ENCODE data around the gene DOCK4. TPM values are rescaled to one million over a fixed set of nuclear protein-coding genes. Genes with fewer than 3 reads are reported as not detected.

Gene DOCK4
- total and polyA plus RNA-seq, 10 of the 15 experiments (the other 5 are each of a cell fraction or from before 2014, with no cell fraction given) = 0.03 to 0.73 (median 0.38) TPM

DNA sequence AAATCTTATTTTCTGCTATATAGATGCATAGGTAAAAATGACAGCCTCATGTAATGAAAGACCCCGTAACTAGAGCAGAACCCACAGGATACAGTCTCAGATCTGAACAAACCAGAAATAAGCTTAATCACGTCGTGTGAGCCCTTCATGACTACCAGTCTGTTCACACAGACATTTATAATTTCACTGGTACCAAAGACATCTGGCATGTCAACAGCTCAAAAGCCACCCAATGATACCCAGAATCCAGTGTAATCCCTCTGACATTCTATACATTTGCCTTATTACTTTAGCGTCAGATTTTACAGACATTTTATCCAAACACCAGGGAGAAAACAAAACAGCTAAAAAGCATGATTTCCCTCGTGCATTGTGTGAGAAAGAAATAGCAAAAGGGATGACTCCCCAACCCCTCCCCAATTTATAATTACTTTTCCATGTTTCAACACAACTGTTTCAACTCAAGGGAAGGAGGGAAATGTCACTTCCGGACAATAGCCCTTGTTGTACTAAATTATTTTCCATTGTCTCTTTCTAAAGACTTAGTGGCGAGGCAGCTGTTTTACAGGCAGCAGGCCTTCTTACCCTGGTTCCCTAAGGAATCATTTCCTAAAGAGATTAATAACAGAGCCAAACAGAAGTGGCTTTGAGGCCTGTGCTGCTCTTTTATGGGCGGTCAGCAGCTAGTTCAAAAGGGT, 33.2 kb downstream of the DOCK4 start:
- ChIA-PET POLR2A (interaction anchor here (0.6 kb wide), 1 partner anchor 320 kb away, joined by 3 read pairs; no protein-coding TSS in a partner anchor), RAD21 (ENCODE audit: unreplicated experiment) (no interaction called here), CTCF (no interaction called here), SMC1A (ENCODE audit: uncharacterized antibody, unreplicated experiment) (interaction anchor here (0.6 kb wide), 1 partner anchor 193 kb away, joined by 3 read pairs; no protein-coding TSS in a partner anchor)
- Histone ChIP-seq H2AFZ (ENCODE audit: control insufficient read depth, low read depth, low read length) (no peak overlapping the region), H3K27me3 (replicated peaks in 1 of 2; ENCODE audit: control insufficient read depth in 2 of 2, insufficient read depth in 2 of 2, low read length in 1 of 2) (no peaks in the 10 kb centered on the region), H3K79me2 (ENCODE audit: control insufficient read depth, insufficient read depth, low read length) (no peaks in the 10 kb centered on the region), H3K4me1 (ENCODE audit: control insufficient read depth, insufficient read depth, low read length) (no peaks in the 10 kb centered on the region), H3K27ac (ENCODE audit: control insufficient read depth, insufficient read depth) (no peak overlapping the region), H3K9ac (ENCODE audit: control insufficient read depth, insufficient read depth, low read length) (no peak overlapping the region), H3K4me2 (ENCODE audit: control insufficient read depth, insufficient read depth) (no peak overlapping the region), H4K20me1 (ENCODE audit: control insufficient read depth, insufficient read depth) (no peaks in the 10 kb centered on the region), H3K36me3 (ENCODE audit: control insufficient read depth in 2 of 2, insufficient read depth in 2 of 2, low read length in 1 of 2) (no peaks in the 10 kb centered on the region), H3K9me3 (replicated peaks; ENCODE audit: control insufficient read depth, insufficient read depth, low read length) (no peaks in the 10 kb centered on the region), H3K4me3 (no peak overlapping the region)
- intact Hi-C loops (cut with micrococcal nuclease; ENCODE audit: unreplicated experiment) (no loop called here), in situ Hi-C loops (cut with MboI) (no loop called here)
- WGBS (ENCODE audit: insufficient coverage, insufficient replicate concordance, low lambda C conversion rate, missing lambda C conversion rate) = 67% methylated on average over 8 of the region's 8 CpGs
- DNase-seq (ENCODE audit: low read depth, low spot score) (no peak), FAIRE-seq (no peak), ATAC-seq (no peak)
- TF ChIP-seq HDAC2 (IDR thresholded peaks at IDR 0.05) = no peak
- TF ChIP-seq CREB1 (IDR thresholded peaks at IDR 0.05; ENCODE audit: low read depth) = no peak
- no peak for TF ChIP-seq EED (IDR thresholded peaks at IDR 0.05; ENCODE audit: low read depth)
- TF ChIP-seq POU2F2 (IDR thresholded peaks at IDR 0.05; ENCODE audit: borderline replicate concordance, low read depth, low read length) = no peak
- TF ChIP-seq, protein P1, sequence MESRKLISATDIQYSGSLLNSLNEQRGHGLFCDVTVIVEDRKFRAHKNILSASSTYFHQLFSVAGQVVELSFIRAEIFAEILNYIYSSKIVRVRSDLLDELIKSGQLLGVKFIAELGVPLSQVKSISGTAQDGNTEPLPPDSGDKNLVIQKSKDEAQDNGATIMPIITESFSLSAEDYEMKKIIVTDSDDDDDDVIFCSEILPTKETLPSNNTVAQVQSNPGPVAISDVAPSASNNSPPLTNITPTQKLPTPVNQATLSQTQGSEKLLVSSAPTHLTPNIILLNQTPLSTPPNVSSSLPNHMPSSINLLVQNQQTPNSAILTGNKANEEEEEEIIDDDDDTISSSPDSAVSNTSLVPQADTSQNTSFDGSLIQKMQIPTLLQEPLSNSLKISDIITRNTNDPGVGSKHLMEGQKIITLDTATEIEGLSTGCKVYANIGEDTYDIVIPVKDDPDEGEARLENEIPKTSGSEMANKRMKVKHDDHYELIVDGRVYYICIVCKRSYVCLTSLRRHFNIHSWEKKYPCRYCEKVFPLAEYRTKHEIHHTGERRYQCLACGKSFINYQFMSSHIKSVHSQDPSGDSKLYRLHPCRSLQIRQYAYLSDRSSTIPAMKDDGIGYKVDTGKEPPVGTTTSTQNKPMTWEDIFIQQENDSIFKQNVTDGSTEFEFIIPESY (IDR thresholded peaks at IDR 0.05) = no peak
- TF ChIP-seq TARDBP (IDR thresholded peaks at IDR 0.05; ENCODE audit: borderline replicate concordance) = no peak
- TF ChIP-seq BCL11A (IDR thresholded peaks at IDR 0.05; ENCODE audit: low read depth, low read length) = no peak
- no peak for TF ChIP-seq MYC (IDR thresholded peaks at IDR 0.05; ENCODE audit: insufficient read depth, insufficient read length, insufficient replicate concordance, low read length, severe bottlenecking)
- TF ChIP-seq TBL1XR1 (IDR thresholded peaks at IDR 0.05; ENCODE audit: low read depth, low read length) = no peak
- TF ChIP-seq TCF3 (IDR thresholded peaks at IDR 0.05; ENCODE audit: borderline replicate concordance, insufficient read depth, low read depth, low read length) = no peak
- TF ChIP-seq CBX5 (IDR thresholded peaks at IDR 0.05; ENCODE audit: low read depth) = no peak
- no peak for TF ChIP-seq IKZF2 (IDR thresholded peaks at IDR 0.05)
- no peak for TF ChIP-seq YBX1 (IDR thresholded peaks at IDR 0.05)
- TF ChIP-seq, protein P2, sequence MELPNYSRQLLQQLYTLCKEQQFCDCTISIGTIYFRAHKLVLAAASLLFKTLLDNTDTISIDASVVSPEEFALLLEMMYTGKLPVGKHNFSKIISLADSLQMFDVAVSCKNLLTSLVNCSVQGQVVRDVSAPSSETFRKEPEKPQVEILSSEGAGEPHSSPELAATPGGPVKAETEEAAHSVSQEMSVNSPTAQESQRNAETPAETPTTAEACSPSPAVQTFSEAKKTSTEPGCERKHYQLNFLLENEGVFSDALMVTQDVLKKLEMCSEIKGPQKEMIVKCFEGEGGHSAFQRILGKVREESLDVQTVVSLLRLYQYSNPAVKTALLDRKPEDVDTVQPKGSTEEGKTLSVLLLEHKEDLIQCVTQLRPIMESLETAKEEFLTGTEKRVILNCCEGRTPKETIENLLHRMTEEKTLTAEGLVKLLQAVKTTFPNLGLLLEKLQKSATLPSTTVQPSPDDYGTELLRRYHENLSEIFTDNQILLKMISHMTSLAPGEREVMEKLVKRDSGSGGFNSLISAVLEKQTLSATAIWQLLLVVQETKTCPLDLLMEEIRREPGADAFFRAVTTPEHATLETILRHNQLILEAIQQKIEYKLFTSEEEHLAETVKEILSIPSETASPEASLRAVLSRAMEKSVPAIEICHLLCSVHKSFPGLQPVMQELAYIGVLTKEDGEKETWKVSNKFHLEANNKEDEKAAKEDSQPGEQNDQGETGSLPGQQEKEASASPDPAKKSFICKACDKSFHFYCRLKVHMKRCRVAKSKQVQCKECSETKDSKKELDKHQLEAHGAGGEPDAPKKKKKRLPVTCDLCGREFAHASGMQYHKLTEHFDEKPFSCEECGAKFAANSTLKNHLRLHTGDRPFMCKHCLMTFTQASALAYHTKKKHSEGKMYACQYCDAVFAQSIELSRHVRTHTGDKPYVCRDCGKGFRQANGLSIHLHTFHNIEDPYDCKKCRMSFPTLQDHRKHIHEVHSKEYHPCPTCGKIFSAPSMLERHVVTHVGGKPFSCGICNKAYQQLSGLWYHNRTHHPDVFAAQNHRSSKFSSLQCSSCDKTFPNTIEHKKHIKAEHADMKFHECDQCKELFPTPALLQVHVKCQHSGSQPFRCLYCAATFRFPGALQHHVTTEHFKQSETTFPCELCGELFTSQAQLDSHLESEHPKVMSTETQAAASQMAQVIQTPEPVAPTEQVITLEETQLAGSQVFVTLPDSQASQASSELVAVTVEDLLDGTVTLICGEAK (IDR thresholded peaks at IDR 0.05; ENCODE audit: borderline replicate concordance) = no peak
- no TSS peak for BruUV-seq (replicated peaks)
